Natural killer cell (primary cell): ENCODE measurements around the gene RUSC2. TPM values are rescaled to one million over a fixed set of nuclear protein-coding genes. Genes with fewer than 3 reads are reported as not detected.
"Not testable (repeated sequence)": the region's sequence is repeated elsewhere in the genome, so short reads cannot be mapped to it uniquely, and the experiment has no call there.

Experiments
- ATAC-seq, 3 donors: fragments of 150-1000 bp in 2 of 3; fragments of 200-7000 bp in 1 of 3; cut with Tn5 transposase; 1 replicate in 1 of 3; 2 replicates in 2 of 3; pipeline ENCODE4 v1.10.0; 2021; ENCODE audit warnings: mild to moderate bottlenecking in 2 of 3, moderate library complexity in 2 of 3
- DNase-seq, 2 donors: peaks; one replicate each; pipeline versions ENCODE4 v3.0.0 to v3.0.0-alpha.2; 2013 to 2021; ENCODE audit warnings: mixed read lengths in 1 of 2
- H3K27ac ChIP-seq: one replicate; pipeline ENCODE4 v1.5.1; 2013; ENCODE audit warnings: mild to moderate bottlenecking, low read length
- H3K27me3 ChIP-seq: one replicate; pipeline ENCODE4 v1.6.1; 2013; ENCODE audit warnings: low read length; ENCODE audit not compliant: control insufficient read depth, insufficient read depth
- H3K36me3 ChIP-seq: one replicate; pipeline ENCODE4 v1.6.1; 2013; ENCODE audit warnings: low read length; ENCODE audit not compliant: control insufficient read depth, insufficient read depth
- H3K4me1 ChIP-seq: one replicate; pipeline ENCODE4 v1.6.1; 2013; ENCODE audit warnings: low read length; ENCODE audit not compliant: control insufficient read depth, insufficient read depth
- H3K4me3 ChIP-seq: one replicate; pipeline ENCODE4 v1.5.1; 2013; ENCODE audit warnings: low read length
- H3K9me3 ChIP-seq: one replicate; pipeline ENCODE4 v1.6.1; 2013; ENCODE audit warnings: low read length; ENCODE audit not compliant: control insufficient read depth, insufficient read depth
- H3K27ac Mint-ChIP-seq, 2 donors: one replicate each; pipeline ENCODE4 v1.8.0; 2022; ENCODE audit warnings: mild to moderate bottlenecking in 2 of 2, mixed read lengths in 2 of 2, moderate library complexity in 1 of 2
- H3K27me3 Mint-ChIP-seq, 2 donors: one replicate each; pipeline ENCODE4 v1.8.0; 2022; ENCODE audit warnings: low read depth in 2 of 2, mixed read lengths in 2 of 2
- H3K36me3 Mint-ChIP-seq: one replicate; pipeline ENCODE4 v1.8.0; 2022; ENCODE audit warnings: mixed read lengths
- H3K4me1 Mint-ChIP-seq, 2 donors: one replicate each; pipeline ENCODE4 v1.8.0; 2022; ENCODE audit warnings: mixed read lengths in 2 of 2
- H3K4me3 Mint-ChIP-seq: one replicate; pipeline ENCODE4 v1.8.0; 2022; ENCODE audit warnings: mild to moderate bottlenecking, moderate library complexity, mixed read lengths
- H3K9me3 Mint-ChIP-seq, 2 donors: one replicate each; pipeline ENCODE4 v1.8.0; 2022; ENCODE audit warnings: mixed read lengths in 2 of 2
- CTCF ChIP-seq: fragments of 200-600 bp; IDR thresholded peaks from one replicate; pipeline ENCODE4 v1.8.0; 2022; ENCODE audit warnings: antibody characterized with exemption
- WGBS: methylation state at CpG from one replicate; pipeline ENCODE4 v1.1.7; 2013; ENCODE audit warnings: missing lambda C conversion rate; ENCODE audit not compliant: insufficient coverage; 5-methylcytosine and 5-hydroxymethylcytosine counted together
- intact Hi-C: fragments of 100-400 bp; cut with micrococcal nuclease; formaldehyde crosslinking; loops from one replicate; pipeline ENCODE4 v1.14.2; 2022
- total RNA-seq, 4 donors: library from RNA; stranded (reverse); fragments of 120-200 nt in 1 of 4; gene quantifications; one replicate each; pipeline versions ENCODE4 v1.2.3 to v1.2.4, GENCODE V29; 2013 to 2022

The RUSC2 gene
- total RNA-seq, 3 donors from 2014 or later (not counting 1 experiment from before 2014, with no cell fraction given), result 2.0 to 7.9 (median 2.5) TPM

GRCh38 chr9:35521708-35522107 lies 31.8 kb downstream of the RUSC2 start:
- WGBS, result 92% methylated on average over 2 of the region's 2 CpGs
- no peaks in the 10 kb centered on the region for H3K27me3 Mint-ChIP-seq
- no peak overlapping the region for H3K27ac ChIP-seq
- DNase-seq, result no peak
- ATAC-seq, result no peak
- H3K9me3 ChIP-seq, result no peaks in the 10 kb centered on the region
- H3K27me3 ChIP-seq, result no peaks in the 10 kb centered on the region
- no peaks in the 10 kb centered on the region for H3K4me1 ChIP-seq
- intact Hi-C loops, result no loop called here
- no peaks in the 10 kb centered on the region for H3K36me3 Mint-ChIP-seq
- no peak overlapping the region for H3K4me3 ChIP-seq
- no peaks in the 10 kb centered on the region for H3K36me3 ChIP-seq
- TF ChIP-seq CTCF, result no peak
- H3K9me3 Mint-ChIP-seq, result no peaks in the 10 kb centered on the region
- H3K4me3 Mint-ChIP-seq, result no peak overlapping the region
- no peak overlapping the region for H3K27ac Mint-ChIP-seq
- H3K4me1 Mint-ChIP-seq, result peaks cover 0 to 6% of the 10 kb centered on the region in 2 donors

GRCh38 chr9:35522187-35522586 lies 32.3 kb downstream of the RUSC2 start:
- ATAC-seq, result no peak
- no peak for DNase-seq
- H3K27ac Mint-ChIP-seq, result no peak overlapping the region
- H3K4me3 ChIP-seq, result no peak overlapping the region
- no peaks in the 10 kb centered on the region for H3K36me3 Mint-ChIP-seq
- no peaks in the 10 kb centered on the region for H3K36me3 ChIP-seq
- TF ChIP-seq CTCF, result no peak
- H3K27ac ChIP-seq, result no peak overlapping the region
- intact Hi-C loops, result no loop called here
- H3K9me3 ChIP-seq, result no peaks in the 10 kb centered on the region
- no peaks in the 10 kb centered on the region for H3K27me3 ChIP-seq
- H3K27me3 Mint-ChIP-seq, result no peaks in the 10 kb centered on the region
- no peaks in the 10 kb centered on the region for H3K4me1 ChIP-seq
- H3K4me1 Mint-ChIP-seq, result peaks cover 0 to 6% of the 10 kb centered on the region in 2 donors
- no peaks in the 10 kb centered on the region for H3K9me3 Mint-ChIP-seq
- no peak overlapping the region for H3K4me3 Mint-ChIP-seq

GRCh38 chr9:35522700-35523099 lies 32.8 kb downstream of the RUSC2 start:
- Histone ChIP-seq H3K4me3 (no peak overlapping the region), H3K4me1 (no peaks in the 10 kb centered on the region), H3K9me3 (no peaks in the 10 kb centered on the region), H3K36me3 (no peaks in the 10 kb centered on the region), H3K27me3 (no peaks in the 10 kb centered on the region), H3K27ac (no peak overlapping the region)
- Mint-ChIP-seq H3K4me1 (peaks cover 0 to 6% of the 10 kb centered on the region in 2 donors), H3K36me3 (no peaks in the 10 kb centered on the region), H3K9me3 (no peaks in the 10 kb centered on the region), H3K27me3 (no peaks in the 10 kb centered on the region), H3K27ac (no peak overlapping the region), H3K4me3 (no peak overlapping the region)
- ATAC-seq, result no peak
- 100% methylated on average over 1 of the region's 1 CpG for WGBS
- no peak for DNase-seq
- TF ChIP-seq CTCF, result no peak
- intact Hi-C loops, result no loop called here

- H3K4me1 ChIP-seq, DNase-seq, H3K27me3 Mint-ChIP-seq, intact Hi-C loops, H3K27me3 ChIP-seq, H3K9me3 Mint-ChIP-seq, H3K9me3 ChIP-seq, H3K4me3 Mint-ChIP-seq, ATAC-seq, H3K36me3 ChIP-seq, H3K36me3 Mint-ChIP-seq, H3K4me1 Mint-ChIP-seq, H3K4me3 ChIP-seq, H3K27ac Mint-ChIP-seq, H3K27ac ChIP-seq: not testable (repeated sequence)
Measured at GRCh38 chr9:35523556-35523955, 33.6 kb downstream of the RUSC2 start.
